IMR-90 (cell line): ENCODE measurements around the gene HSBP1L1. TPM values are rescaled to one million over a fixed set of nuclear protein-coding genes. Genes with fewer than 3 reads are reported as not detected.

ENCODE experiments used
- ATAC-seq: fragments of 200-7000 bp; cut with Tn5 transposase; 2 replicates; pipeline ENCODE4 v1.9.1; 2020; ENCODE audit warnings: low read depth, mild to moderate bottlenecking, moderate library complexity
- BruUV-seq: library from RNA; stranded (reverse); fragments of 400-500 nt; replicated peaks from 2 replicates; lab custom pipeline; 2021; lab: Mats Ljungman, UMichigan
- CTCF ChIA-PET: fragments of 300-600 bp; formaldehyde crosslinking; extraction: SDS; loops from one replicate; lab custom pipeline; 2021; ENCODE audit warnings: antibody characterized with exemption; lab: Yijun Ruan, JAX
- POLR2A ChIA-PET: fragments of 300-600 bp; sonication (Branson Sonifier 250); formaldehyde crosslinking; loops from one replicate; lab custom pipeline; 2022; ENCODE audit warnings: antibody characterized with exemption; ENCODE audit not compliant: unreplicated experiment; lab: Charles Lee
- DNase-seq: peaks from one replicate; pipeline ENCODE4 v3.0.0; 2013
- H2AFZ ChIP-seq: replicated peaks from 2 replicates; pipeline ENCODE3; 2013; ENCODE audit warnings: low read length, mild to moderate bottlenecking; ENCODE audit not compliant: poor library complexity
- H2AK5ac ChIP-seq: 2 replicates; pipeline ENCODE4 v1.6.1; 2013; ENCODE audit warnings: low read depth, low read length, inconsistent platforms
- H2AK9ac ChIP-seq: replicated peaks from 2 replicates; pipeline ENCODE3; 2013; ENCODE audit warnings: mild to moderate bottlenecking, low read depth, low read length, moderate library complexity; ENCODE audit not compliant: poor library complexity
- H2BK120ac ChIP-seq: 2 replicates; pipeline ENCODE4 v1.6.1; 2013; ENCODE audit warnings: low read depth, low read length, inconsistent platforms
- H2BK15ac ChIP-seq: 3 replicates; pipeline ENCODE4 v1.6.1; 2013; ENCODE audit warnings: low read depth, low read length, inconsistent platforms
- H2BK20ac ChIP-seq: 2 replicates; pipeline ENCODE4 v1.6.1; 2013; ENCODE audit warnings: low read depth, mild to moderate bottlenecking, inconsistent platforms, low read length, moderate library complexity
- H2BK5ac ChIP-seq: 2 replicates; pipeline ENCODE4 v1.6.1; 2013; ENCODE audit warnings: mild to moderate bottlenecking, low read depth, low read length, inconsistent platforms; ENCODE audit not compliant: poor library complexity, severe bottlenecking
- H3K14ac ChIP-seq: replicated peaks from 2 replicates; pipeline ENCODE4 v1.6.1; 2013; ENCODE audit warnings: low read depth, low read length, inconsistent platforms
- H3K18ac ChIP-seq: 2 replicates; pipeline ENCODE4 v1.6.1; 2013; ENCODE audit warnings: low read depth, low read length, control low read depth
- H3K23ac ChIP-seq: 2 replicates; pipeline ENCODE4 v1.6.1; 2013; ENCODE audit warnings: low read depth, low read length, inconsistent platforms
- H3K27ac ChIP-seq: 2 replicates; pipeline ENCODE4 v1.5.1; 2013; ENCODE audit warnings: mild to moderate bottlenecking, control low read depth, low read length; ENCODE audit not compliant: insufficient read depth
- H3K27me3 ChIP-seq: 2 replicates; pipeline ENCODE4 v1.6.1; 2013; ENCODE audit warnings: low read length; ENCODE audit not compliant: control insufficient read depth, insufficient read depth
- H3K36me3 ChIP-seq: 2 replicates; pipeline ENCODE4 v1.6.1; 2013; ENCODE audit warnings: low read length, mixed read lengths; ENCODE audit not compliant: control insufficient read depth, insufficient read depth
- H3K4ac ChIP-seq: 2 replicates; pipeline ENCODE4 v1.6.1; 2013; ENCODE audit warnings: low read depth, low read length, inconsistent platforms
- H3K4me1 ChIP-seq: 2 replicates; pipeline ENCODE4 v1.6.1; 2013; ENCODE audit warnings: low read length, mixed read lengths; ENCODE audit not compliant: control insufficient read depth, insufficient read depth
- H3K4me2 ChIP-seq: 2 replicates; pipeline ENCODE4 v1.6.1; 2013; ENCODE audit warnings: low read depth, mild to moderate bottlenecking, control low read depth, low read length, moderate library complexity
- H3K4me3 ChIP-seq: 2 replicates; pipeline ENCODE4 v1.5.1; 2013; ENCODE audit warnings: low read depth, mild to moderate bottlenecking, control low read depth, low read length, moderate library complexity; ENCODE audit not compliant: insufficient read depth
- H3K56ac ChIP-seq: 2 replicates; pipeline ENCODE4 v1.6.1; 2013; ENCODE audit warnings: low read length, inconsistent platforms; ENCODE audit not compliant: insufficient read depth; ENCODE audit errors: extremely low read depth
- H3K79me1 ChIP-seq, 2 experiments: 2 replicates each; pipeline ENCODE4 v1.6.1; 2013; ENCODE audit warnings: low read length in 2 of 2, inconsistent platforms in 1 of 2, low read depth in 1 of 2
- H3K9ac ChIP-seq: 2 replicates; pipeline ENCODE4 v1.6.1; 2013; ENCODE audit warnings: low read depth, low read length, control low read depth
- H3K9me1 ChIP-seq: 2 replicates; pipeline ENCODE4 v1.6.1; 2013; ENCODE audit warnings: low read length, inconsistent platforms; ENCODE audit not compliant: insufficient read depth
- H3K9me3 ChIP-seq: 2 replicates; pipeline ENCODE4 v1.6.1; 2013; ENCODE audit warnings: low read length; ENCODE audit not compliant: control insufficient read depth, insufficient read depth
- H4K20me1 ChIP-seq: 2 replicates; pipeline ENCODE4 v1.6.1; 2013; ENCODE audit warnings: low read length, inconsistent platforms; ENCODE audit not compliant: insufficient read depth
- H4K5ac ChIP-seq: 2 replicates; pipeline ENCODE4 v1.6.1; 2013; ENCODE audit warnings: mild to moderate bottlenecking, low read depth, low read length, control low read depth
- H4K8ac ChIP-seq, 2 experiments: 2 replicates each; pipeline ENCODE4 v1.6.1; 2013; ENCODE audit warnings: low read depth in 2 of 2, low read length in 2 of 2, control low read depth in 1 of 2, inconsistent platforms in 1 of 2
- H4K91ac ChIP-seq: 2 replicates; pipeline ENCODE4 v1.6.1; 2013; ENCODE audit warnings: low read depth, low read length, inconsistent platforms; ENCODE audit not compliant: insufficient read depth
- CHD1 ChIP-seq: IDR thresholded peaks from 2 replicates; pipeline ENCODE4 v1.6.1; 2012; ENCODE audit warnings: low read depth, low read length, improper control_type of control experiment
- SMC3 ChIP-seq: fragments of 150-350 bp; IDR thresholded peaks from 2 replicates; pipeline ENCODE4 v1.6.1; 2016; ENCODE audit warnings: low read depth, mild to moderate bottlenecking, antibody characterized with exemption, low read length, moderate library complexity
- WGBS, 2 experiments: methylation state at CpG; one replicate each; pipeline versions ENCODE4 v1.1.5 to v1.1.7; 2013; ENCODE audit warnings: missing lambda C conversion rate in 2 of 2; ENCODE audit not compliant: insufficient read length in 1 of 2; ENCODE audit errors: extremely low coverage in 2 of 2; 5-methylcytosine and 5-hydroxymethylcytosine counted together
- dilution Hi-C: fragments of 300-500 bp; cut with HindIII; formaldehyde crosslinking; loops from one replicate; pipeline ENCODE4 v1.14.3; 2018; ENCODE audit warnings: low sequenced_read_pairs; ENCODE audit not compliant: unreplicated experiment
- in situ Hi-C: fragments of 300-500 bp; cut with MboI; formaldehyde crosslinking; loops from 3 replicates; pipeline ENCODE4 v1.14.3; 2019; ENCODE audit warnings: low sequenced_read_pairs, inconsistent platforms, mixed read lengths
- intact Hi-C: fragments of 100-400 bp; cut with micrococcal nuclease; formaldehyde crosslinking; loops from 2 replicates; pipeline ENCODE4 v1.10.0; 2022
- polyA plus RNA-seq, 3 experiments: library from polyadenylated mRNA; depleted of rRNA; stranded (reverse); fragments of >200 nt; gene quantifications; 2 replicates each; pipeline ENCODE4 v1.2.3, GENCODE V29; 2012; ENCODE audit warnings: low replicate concordance in 1 of 3
- total RNA-seq: library from RNA; depleted of rRNA; stranded (reverse); fragments of >200 nt; gene quantifications from 2 replicates; pipeline ENCODE4 v1.2.3, GENCODE V29; 2012

Gene HSBP1L1
- total and polyA plus RNA-seq, 2 of the 4 experiments (the other 2 are of a cell fraction), result 8.6 to 18.0 TPM

GRCh38 chr18:79935925-79936324, 28.5 kb upstream of the HSBP1L1 start:
- 100% methylated on average over 3 of the region's 6 CpGs; no CpG with 5 or more reads in 1 of the 2 experiments for WGBS, 2 experiments

More at GRCh38 chr18:79935925-79936324, 28.5 kb upstream of the HSBP1L1 start:
- Histone ChIP-seq H2AFZ (no peak overlapping the region), H3K4ac (no peak overlapping the region), H3K36me3 (peaks cover 40% of the 10 kb centered on the region), H2BK120ac (no peak overlapping the region), H3K27me3 (no peaks in the 10 kb centered on the region), H2BK5ac (no peak overlapping the region), H3K14ac (no peak overlapping the region), H3K18ac (no peak overlapping the region), H3K27ac (no peak overlapping the region), H3K4me3 (no peak overlapping the region), H3K56ac (no peak overlapping the region), H4K8ac (no peak overlapping the region), H4K20me1 (peaks cover 47% of the 10 kb centered on the region), H3K4me2 (no peak overlapping the region), H2AK5ac (no peak overlapping the region), H3K79me1 (peaks cover 28 to 66% of the 10 kb centered on the region in 2 experiments), H3K23ac (no peak overlapping the region), H3K4me1 (no peaks in the 10 kb centered on the region), H2AK9ac (no peak overlapping the region), H2BK15ac (no peak overlapping the region), H3K9me3 (peaks cover 13% of the 10 kb centered on the region), H2BK20ac (no peak overlapping the region), H4K5ac (no peak overlapping the region), H3K9ac (no peak overlapping the region), H3K9me1 (peaks cover 8% of the 10 kb centered on the region), H4K91ac (no peak overlapping the region)
- POLR2A ChIA-PET, result no interaction called here
- in situ Hi-C loops, result no loop called here
- TF ChIP-seq SMC3 (no peak), CHD1 (no peak)
- DNase-seq, result no peak
- BruUV-seq, result no TSS peak
- intact Hi-C loops, result no loop called here
- CTCF ChIA-PET, result no interaction called here
- dilution Hi-C loops, result no loop called here
- no peak for ATAC-seq
